ENCODE results near the gene NAPA.

DNA sequence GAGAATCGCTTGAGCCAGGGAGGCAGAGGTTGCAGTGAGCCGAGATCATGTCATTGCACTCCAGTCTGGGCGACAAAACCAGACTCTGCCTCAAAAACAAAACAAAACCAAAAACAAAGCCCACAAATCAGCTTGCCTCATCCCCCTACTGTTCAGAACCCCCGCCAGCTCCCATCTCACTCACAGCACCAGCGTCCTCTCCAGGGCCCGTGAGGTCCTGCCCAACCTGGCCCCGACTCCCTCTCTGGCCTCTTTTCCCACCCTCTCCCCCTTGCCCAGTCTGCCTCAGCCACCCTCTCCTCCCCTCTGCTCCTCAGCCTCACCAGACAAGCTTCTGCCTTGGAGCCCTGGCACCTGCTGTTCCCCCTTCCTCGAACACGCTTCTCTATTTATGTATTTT is 46.9 kb downstream of the NAPA start:
- TF ChIP-seq, protein P1, sequence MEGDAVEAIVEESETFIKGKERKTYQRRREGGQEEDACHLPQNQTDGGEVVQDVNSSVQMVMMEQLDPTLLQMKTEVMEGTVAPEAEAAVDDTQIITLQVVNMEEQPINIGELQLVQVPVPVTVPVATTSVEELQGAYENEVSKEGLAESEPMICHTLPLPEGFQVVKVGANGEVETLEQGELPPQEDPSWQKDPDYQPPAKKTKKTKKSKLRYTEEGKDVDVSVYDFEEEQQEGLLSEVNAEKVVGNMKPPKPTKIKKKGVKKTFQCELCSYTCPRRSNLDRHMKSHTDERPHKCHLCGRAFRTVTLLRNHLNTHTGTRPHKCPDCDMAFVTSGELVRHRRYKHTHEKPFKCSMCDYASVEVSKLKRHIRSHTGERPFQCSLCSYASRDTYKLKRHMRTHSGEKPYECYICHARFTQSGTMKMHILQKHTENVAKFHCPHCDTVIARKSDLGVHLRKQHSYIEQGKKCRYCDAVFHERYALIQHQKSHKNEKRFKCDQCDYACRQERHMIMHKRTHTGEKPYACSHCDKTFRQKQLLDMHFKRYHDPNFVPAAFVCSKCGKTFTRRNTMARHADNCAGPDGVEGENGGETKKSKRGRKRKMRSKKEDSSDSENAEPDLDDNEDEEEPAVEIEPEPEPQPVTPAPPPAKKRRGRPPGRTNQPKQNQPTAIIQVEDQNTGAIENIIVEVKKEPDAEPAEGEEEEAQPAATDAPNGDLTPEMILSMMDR (IDR thresholded peaks at IDR 0.05; ENCODE audit: low read depth, low read length, poor library complexity, severe bottlenecking): no peak
- no peak for TF ChIP-seq EZH2phosphoT487 (IDR thresholded peaks at IDR 0.05; ENCODE audit: borderline replicate concordance, low read length)

All from DOHH2 (cell line).